Caki2 (cell line): ENCODE results near the gene REXO4. TPM values are rescaled to one million over a fixed set of nuclear protein-coding genes. Genes with fewer than 3 reads are reported as not detected.
"Not testable (repeated sequence)": the region's sequence is repeated elsewhere in the genome, so short reads cannot be mapped to it uniquely, and the experiment has no call there.

Experiments used
- DNase-seq: peaks from one replicate; pipeline ENCODE4 v3.0.0-alpha.2; 2015; ENCODE audit warnings: low read depth
- in situ Hi-C: cut with HindIII; loops from 2 replicates; pipeline ENCODE4 v1.10.0; 2016; ENCODE audit warnings: low sequenced_read_pairs, low pct_unique_long_range_greater_than_20kb, mixed read lengths
- total RNA-seq: library from RNA; depleted of rRNA; stranded (reverse); fragments of >200 nt; shearing (Covaris generic); gene quantifications from 2 replicates; pipeline ENCODE4 v1.2.3, GENCODE V29; 2014; ENCODE audit warnings: low replicate concordance

Gene REXO4
- total RNA-seq, 1 experiment from 2014 or later, result 27.5 TPM

- in situ Hi-C loops, result loop anchor here (5.0 kb wide), 1 partner anchor 88 kb away; no protein-coding TSS in a partner anchor
These were observed 38.4 kb downstream of the REXO4 start for GRCh38 chr9:133379153-133380086.

GRCh38 chr9:133378408-133378962 lies 39.3 kb downstream of the REXO4 start:
- no peak for DNase-seq
- in situ Hi-C loops, result loop anchor here (5.0 kb wide), 1 partner anchor 89 kb away; no protein-coding TSS in a partner anchor

More at GRCh38 chr9:133379153-133380086, 38.4 kb downstream of the REXO4 start:
- DNase-seq, result no peak

- in situ Hi-C loops, result loop anchor here (5.0 kb wide), 1 partner anchor 90 kb away; no protein-coding TSS in a partner anchor
- no peak for DNase-seq
These were observed 40.0 kb downstream of the REXO4 start for GRCh38 chr9:133377721-133378216.

- in situ Hi-C loops, result loop anchor here (5.0 kb wide), 1 partner anchor 90 kb away; no protein-coding TSS in a partner anchor
These were observed 40.5 kb downstream of the REXO4 start for GRCh38 chr9:133377280-133377679.

GRCh38 chr9:133375724-133376654 lies 41.8 kb downstream of the REXO4 start, which contains the start of the genes STKLD1 and SURF4:
Gene STKLD1 (plus strand): TSS chr9:133376366. CDS start chr9:133376474, 108 bp downstream.
Gene SURF4 (minus strand): TSS chr9:133376060. CDS start chr9:133375969, 91 bp downstream.
- DNase-seq, result peak; percentile 93
- in situ Hi-C loops, result loop anchor here (5.0 kb wide), 1 partner anchor 91 kb away; no protein-coding TSS in a partner anchor

More at GRCh38 chr9:133377280-133377679, 40.5 kb downstream of the REXO4 start:
- not testable (repeated sequence) for DNase-seq

GRCh38 chr9:133375116-133375723 lies 42.6 kb downstream of the REXO4 start:
- in situ Hi-C loops, result loop anchor here (5.0 kb wide), 1 partner anchor 92 kb away; no protein-coding TSS in a partner anchor
- DNase-seq, result no peak

GRCh38 chr9:133374612-133375115 lies 43.1 kb downstream of the REXO4 start:
- in situ Hi-C loops, result loop anchor here (5.0 kb wide), 1 partner anchor 93 kb away; no protein-coding TSS in a partner anchor
- DNase-seq, result no peak

- in situ Hi-C loops, result no loop called here
- DNase-seq, result no peak
These were observed 45.7 kb downstream of the REXO4 start for GRCh38 chr9:133372144-133372543.

- in situ Hi-C loops, result no loop called here
- no peak for DNase-seq
These were observed 46.5 kb downstream of the REXO4 start for GRCh38 chr9:133371261-133371711.

GRCh38 chr9:133370685-133371084 lies 47.1 kb downstream of the REXO4 start:
- DNase-seq, result no peak
- in situ Hi-C loops, result no loop called here

- in situ Hi-C loops, result no loop called here
These were observed 47.9 kb downstream of the REXO4 start for GRCh38 chr9:133369933-133370332.

GRCh38 chr9:133369422-133369821 lies 48.4 kb downstream of the REXO4 start:
- DNase-seq, result no peak
- in situ Hi-C loops, result no loop called here

More at GRCh38 chr9:133369933-133370332, 47.9 kb downstream of the REXO4 start:
- no peak for DNase-seq

- in situ Hi-C loops, result no loop called here
- DNase-seq, result no peak
These were observed 49.4 kb downstream of the REXO4 start for GRCh38 chr9:133368249-133368881.

GRCh38 chr9:133367778-133368177 lies 50.0 kb downstream of the REXO4 start:
- no peak for DNase-seq
- in situ Hi-C loops, result no loop called here

GRCh38 chr9:133367221-133367620 lies 50.6 kb downstream of the REXO4 start:
- in situ Hi-C loops, result no loop called here
- DNase-seq, result no peak

GRCh38 chr9:133366435-133366834 lies 51.4 kb downstream of the REXO4 start:
- DNase-seq, result no peak
- in situ Hi-C loops, result no loop called here
